GM19452 (cell line): Measurements from ENCODE around the gene PNMA1.

Source experiments
- ATAC-seq: cut with Tn5 transposase; IDR thresholded peaks from one replicate; pipeline ENCODE4 v1.9.1; 2021; ENCODE audit not compliant: unreplicated experiment

PNMA1 gene

DNA sequence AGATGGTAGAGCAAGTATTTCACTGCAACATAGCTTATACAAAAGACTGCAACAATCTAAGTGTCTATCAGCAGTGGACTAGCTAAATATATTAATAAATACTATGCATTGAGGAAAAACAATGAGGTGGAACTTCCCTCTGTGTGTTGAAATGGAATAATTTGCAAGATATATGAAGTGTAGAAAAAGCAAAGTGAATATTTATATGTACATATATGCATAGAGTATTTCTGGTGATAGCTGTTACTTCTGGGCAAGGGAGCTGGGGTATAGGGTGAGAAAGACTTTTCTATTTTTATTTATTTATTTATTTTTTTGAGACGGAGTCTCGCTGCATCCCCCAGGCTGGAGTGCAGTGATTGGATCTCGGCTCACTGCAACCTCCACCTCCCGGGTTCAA is 35.5 kb downstream of the PNMA1 start:
- no peak for ATAC-seq

DNA sequence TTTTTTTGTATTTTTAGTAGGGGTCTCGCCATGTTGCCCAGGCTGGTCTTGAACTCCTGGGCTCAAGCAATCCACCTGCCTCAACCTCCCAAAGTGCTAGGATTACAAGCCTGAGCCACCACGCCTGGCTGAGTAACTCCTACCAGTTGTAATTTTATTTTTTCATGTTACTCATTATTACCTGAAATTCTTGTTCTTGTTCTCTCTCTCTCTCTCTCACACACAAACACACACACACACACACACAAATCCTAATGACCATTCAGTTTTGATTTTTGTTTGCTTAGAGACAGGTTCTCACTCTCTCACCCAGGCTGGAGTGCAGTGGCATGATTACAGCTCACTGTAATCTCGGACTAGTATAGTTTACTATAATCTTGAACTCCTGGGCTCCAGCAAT is 39.2 kb downstream of the PNMA1 start:
- no peak for ATAC-seq

DNA sequence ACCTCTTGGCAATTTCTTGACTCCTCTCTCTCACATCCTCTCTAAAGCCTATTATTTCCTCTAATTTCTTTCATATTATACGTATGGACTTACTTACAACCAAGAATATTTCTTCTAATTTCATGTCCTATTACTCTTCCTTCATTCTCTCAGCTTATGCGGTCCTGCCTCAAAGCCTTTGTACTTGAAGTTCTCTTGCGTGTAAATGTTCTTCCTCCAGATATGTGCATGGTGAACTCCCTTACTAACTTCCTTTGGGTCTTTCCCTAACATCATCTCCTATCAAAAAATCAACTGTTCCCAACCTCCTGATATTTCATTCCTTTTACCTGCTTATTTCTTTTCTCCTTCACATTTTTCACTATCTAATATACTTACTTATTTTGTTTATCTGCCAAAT is 46.3 kb downstream of the PNMA1 start:
- ATAC-seq = no peak

DNA sequence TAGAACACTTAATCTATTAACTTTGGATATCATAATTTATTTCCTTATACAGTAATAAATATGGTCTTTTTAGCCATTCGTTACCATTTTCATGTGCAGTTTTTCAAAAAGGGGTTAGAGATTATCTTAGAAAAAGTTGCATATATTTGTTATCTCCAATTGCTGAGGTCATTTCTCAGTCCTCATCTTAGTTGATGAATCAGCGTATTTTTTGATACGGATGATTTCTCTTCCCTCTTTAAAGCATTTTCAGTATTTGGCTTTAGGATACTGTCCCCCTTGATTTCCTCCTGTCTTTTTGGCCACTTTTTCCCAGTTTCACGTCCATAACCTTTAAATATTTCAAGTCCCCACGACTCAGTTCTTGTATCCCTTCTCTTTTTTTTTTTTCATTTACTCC is 47.6 kb downstream of the PNMA1 start:
- no peak for ATAC-seq

DNA sequence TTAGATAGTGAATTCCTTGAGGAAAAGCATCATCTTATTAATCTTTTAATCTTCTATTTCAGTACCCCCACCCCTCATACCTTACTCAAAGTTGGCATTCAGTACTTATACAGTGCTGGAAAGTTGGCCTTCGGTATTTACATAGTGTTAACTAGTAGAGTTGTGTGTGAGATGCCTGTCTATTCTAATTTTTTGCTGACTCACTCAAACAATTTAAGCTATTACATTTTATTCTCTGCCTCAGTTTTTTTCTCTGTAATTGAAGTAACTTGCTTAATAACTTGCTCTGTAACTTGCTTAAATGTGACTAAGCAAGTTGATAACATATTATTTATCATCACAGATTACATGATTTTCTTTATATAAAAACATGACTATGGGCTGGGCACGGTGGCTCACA is 49.1 kb downstream of the PNMA1 start:
- no peak for ATAC-seq

DNA sequence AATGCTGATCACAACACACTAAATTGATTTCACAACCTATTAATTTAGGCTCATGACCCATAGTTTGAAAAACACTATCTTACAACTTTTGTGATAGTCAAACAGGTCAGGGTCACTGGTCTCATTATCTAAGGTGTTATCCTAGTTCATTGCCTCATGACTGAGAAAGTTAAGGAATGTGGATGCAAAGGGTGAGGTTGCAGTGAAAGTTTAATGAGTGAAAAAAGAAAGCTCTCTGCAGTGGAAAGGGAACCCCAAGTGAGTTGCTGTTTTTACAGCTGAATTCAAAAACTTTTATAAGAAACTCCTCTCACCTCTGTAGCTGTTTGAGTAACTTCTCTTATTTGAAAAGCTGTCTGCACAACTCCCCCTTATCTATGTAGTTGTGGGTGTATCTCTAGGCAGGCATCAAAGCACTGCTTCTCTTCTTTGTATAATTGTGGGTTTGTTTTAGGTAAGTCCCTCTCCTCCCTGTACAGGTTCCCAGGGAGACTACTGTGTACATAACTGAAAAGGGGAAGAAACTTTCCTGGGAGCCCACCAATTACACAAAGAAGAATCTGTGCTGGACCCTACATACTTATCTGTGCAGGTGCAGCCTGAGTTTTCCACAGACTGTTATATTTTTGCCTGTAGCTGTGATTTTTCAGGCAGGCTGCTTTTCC is 50.5 kb downstream of the PNMA1 start:
- no peak for ATAC-seq

DNA sequence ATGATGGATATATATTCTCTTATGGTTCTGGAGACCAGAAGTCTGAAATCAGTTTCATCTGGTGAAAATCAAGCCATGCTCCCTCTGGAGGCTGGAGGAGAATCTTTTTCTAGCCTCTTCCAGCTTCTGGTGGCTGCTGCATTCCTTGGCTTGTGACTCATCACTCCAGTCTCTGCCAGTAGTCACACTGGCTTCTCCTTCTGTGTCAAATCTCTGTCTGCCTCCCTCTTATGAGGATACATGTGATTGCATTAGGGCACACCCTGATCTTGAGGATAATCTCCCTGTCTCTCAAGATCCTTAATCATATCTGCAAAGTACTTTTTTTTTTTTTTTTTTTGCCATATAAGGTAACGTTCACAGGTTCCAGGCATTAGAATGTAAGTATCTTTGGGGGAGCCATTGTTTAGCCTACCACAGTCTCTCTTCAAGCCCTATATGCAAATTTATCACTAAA is 51.7 kb downstream of the PNMA1 start:
- ATAC-seq = no peak

DNA sequence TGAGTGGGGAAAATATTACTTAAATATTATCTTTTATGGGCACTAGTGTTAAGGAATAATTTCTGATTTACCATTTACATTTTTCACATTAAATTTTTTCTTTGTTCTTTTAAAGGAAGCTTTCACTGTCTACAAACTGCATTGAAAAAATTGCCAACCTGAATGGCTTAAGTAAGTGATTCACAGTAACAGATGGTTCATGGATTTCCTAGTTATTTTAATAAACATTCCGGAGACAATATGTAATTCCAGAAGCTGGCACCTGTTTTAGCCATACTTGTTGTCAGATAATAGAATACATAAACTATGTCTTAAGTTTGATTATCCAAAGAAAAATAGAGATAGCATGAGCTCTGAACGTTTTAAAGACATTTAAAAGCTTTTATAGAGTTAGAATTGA is 52.3 kb downstream of the PNMA1 start:
- ATAC-seq = no peak
